ENCODE data around the gene OLIG1.
A peak's percentile ranks its signal among the peaks of the same experiment; 100 is the strongest.

The OLIG1 gene, protein sequence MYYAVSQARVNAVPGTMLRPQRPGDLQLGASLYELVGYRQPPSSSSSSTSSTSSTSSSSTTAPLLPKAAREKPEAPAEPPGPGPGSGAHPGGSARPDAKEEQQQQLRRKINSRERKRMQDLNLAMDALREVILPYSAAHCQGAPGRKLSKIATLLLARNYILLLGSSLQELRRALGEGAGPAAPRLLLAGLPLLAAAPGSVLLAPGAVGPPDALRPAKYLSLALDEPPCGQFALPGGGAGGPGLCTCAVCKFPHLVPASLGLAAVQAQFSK

GRCh38 chr21:33069994-33070743 is at the start of gene OLIG1:
OLIG1 (plus strand) TSS chr21:33070141; CDS start chr21:33070247, 106 bp downstream.
- TF ChIP-seq, protein P1, sequence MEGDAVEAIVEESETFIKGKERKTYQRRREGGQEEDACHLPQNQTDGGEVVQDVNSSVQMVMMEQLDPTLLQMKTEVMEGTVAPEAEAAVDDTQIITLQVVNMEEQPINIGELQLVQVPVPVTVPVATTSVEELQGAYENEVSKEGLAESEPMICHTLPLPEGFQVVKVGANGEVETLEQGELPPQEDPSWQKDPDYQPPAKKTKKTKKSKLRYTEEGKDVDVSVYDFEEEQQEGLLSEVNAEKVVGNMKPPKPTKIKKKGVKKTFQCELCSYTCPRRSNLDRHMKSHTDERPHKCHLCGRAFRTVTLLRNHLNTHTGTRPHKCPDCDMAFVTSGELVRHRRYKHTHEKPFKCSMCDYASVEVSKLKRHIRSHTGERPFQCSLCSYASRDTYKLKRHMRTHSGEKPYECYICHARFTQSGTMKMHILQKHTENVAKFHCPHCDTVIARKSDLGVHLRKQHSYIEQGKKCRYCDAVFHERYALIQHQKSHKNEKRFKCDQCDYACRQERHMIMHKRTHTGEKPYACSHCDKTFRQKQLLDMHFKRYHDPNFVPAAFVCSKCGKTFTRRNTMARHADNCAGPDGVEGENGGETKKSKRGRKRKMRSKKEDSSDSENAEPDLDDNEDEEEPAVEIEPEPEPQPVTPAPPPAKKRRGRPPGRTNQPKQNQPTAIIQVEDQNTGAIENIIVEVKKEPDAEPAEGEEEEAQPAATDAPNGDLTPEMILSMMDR (IDR thresholded peaks at IDR 0.05; ENCODE audit: low read length, missing control alignments) = no peak
- peak; percentile 11 for DNase-seq (ENCODE audit: low read depth)
- no peak within 1 kb of the TSS for H3K4me3 ChIP-seq (replicated peaks; ENCODE audit: low read depth, low read length)

GRCh38 chr21:33020558-33021100 is 49.3 kb upstream of the OLIG1 start:
- TF ChIP-seq, protein P1 (IDR thresholded peaks at IDR 0.05; ENCODE audit: low read length, missing control alignments) = no peak
- no peak overlapping the region for H3K4me3 ChIP-seq (replicated peaks; ENCODE audit: low read depth, low read length)
- DNase-seq (ENCODE audit: low read depth) = no peak

DNA sequence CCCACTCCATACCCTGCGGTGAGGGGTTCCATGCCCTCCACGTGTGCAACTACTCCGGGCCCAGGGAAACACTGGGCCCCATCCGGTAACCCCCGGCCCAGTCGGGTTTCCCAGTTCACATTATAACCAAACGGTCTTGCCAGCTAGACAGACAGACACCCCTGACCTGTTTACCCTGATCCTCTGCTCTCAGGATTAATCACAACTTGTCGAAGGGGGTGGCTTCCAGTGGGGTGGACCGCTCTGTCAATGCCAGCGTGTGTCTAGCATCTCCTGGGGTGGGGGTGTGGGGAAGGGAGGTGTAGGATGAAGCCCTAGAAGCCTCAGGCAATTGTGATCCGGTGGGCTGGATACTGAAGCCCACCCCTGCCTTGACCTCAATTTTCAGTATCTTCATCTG is 48.8 kb upstream of the OLIG1 start:
- H3K4me3 ChIP-seq (replicated peaks; ENCODE audit: low read depth, low read length) = no peak overlapping the region
- DNase-seq (ENCODE audit: low read depth) = no peak
- TF ChIP-seq, protein P1 (IDR thresholded peaks at IDR 0.05; ENCODE audit: low read length, missing control alignments) = no peak

GRCh38 chr21:33021667-33022066 is 48.3 kb upstream of the OLIG1 start:
- DNase-seq (ENCODE audit: low read depth) = no peak
- TF ChIP-seq, protein P1 (IDR thresholded peaks at IDR 0.05; ENCODE audit: low read length, missing control alignments) = no peak
- H3K4me3 ChIP-seq (replicated peaks; ENCODE audit: low read depth, low read length) = no peak overlapping the region

DNA sequence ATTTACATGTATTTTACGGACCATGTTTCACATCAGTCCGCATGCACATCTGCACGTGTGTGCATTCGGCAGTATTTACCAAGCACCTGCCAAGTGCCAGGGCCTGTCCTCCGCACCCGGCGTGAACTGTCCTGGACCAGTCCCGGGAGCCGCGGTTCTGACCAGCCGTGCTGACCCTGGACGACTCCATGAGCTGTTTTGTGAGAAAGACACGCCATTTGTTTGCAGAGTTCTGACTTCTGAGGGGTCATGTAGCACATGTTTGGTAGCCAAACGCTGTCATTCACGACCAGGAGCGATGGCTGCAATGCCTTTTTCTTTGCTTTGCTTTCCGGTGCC is 47.5 kb upstream of the OLIG1 start:
- TF ChIP-seq, protein P1 (IDR thresholded peaks at IDR 0.05; ENCODE audit: low read length, missing control alignments) = no peak
- H3K4me3 ChIP-seq (replicated peaks; ENCODE audit: low read depth, low read length) = no peak overlapping the region
- no peak for DNase-seq (ENCODE audit: low read depth)

GRCh38 chr21:33022828-33023573 is 46.9 kb upstream of the OLIG1 start:
- H3K4me3 ChIP-seq (replicated peaks; ENCODE audit: low read depth, low read length) = no peak overlapping the region
- TF ChIP-seq, protein P1 (IDR thresholded peaks at IDR 0.05; ENCODE audit: low read length, missing control alignments) = no peak
- DNase-seq (ENCODE audit: low read depth) = no peak

Measured in fibroblast of pulmonary artery (primary cell).